A172 (cell line): ENCODE results near the gene SLC5A12. TPM values are rescaled to one million over a fixed set of nuclear protein-coding genes. Genes with fewer than 3 reads are reported as not detected.

Source experiments
- DNase-seq: peaks from one replicate; pipeline ENCODE4 v3.0.0-alpha.2; 2015; ENCODE audit warnings: low spot score
- total RNA-seq: library from RNA; depleted of rRNA; stranded (reverse); fragments of >200 nt; shearing (Covaris generic); gene quantifications from 2 replicates; pipeline ENCODE4 v1.2.3, GENCODE V29; 2014

SLC5A12 gene
- total RNA-seq, 1 experiment from 2014 or later: 1.1 TPM

DNA sequence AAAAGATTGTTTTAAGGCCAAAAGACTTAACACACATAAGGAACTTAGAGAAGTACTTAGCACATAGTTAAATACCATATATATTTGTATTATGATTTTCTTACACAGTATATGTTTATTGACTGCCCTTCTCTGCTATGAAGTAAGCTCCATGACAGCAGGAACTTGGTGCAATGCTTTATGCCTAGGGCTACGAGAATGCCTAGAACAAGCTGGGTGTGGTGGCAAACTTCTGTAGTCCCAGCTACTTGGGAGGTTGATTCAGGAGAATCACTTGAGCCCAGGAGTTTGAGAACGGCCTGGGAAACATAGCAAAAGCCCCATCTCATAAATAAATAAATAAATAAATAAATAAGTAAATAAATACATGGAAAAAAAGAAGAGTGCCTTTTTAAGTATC, 1.9 kb downstream of the SLC5A12 start:
- DNase-seq: no peak

GRCh38 chr11:26719289-26719973, 2.4 kb downstream of the SLC5A12 start:
- no peak for DNase-seq

DNA sequence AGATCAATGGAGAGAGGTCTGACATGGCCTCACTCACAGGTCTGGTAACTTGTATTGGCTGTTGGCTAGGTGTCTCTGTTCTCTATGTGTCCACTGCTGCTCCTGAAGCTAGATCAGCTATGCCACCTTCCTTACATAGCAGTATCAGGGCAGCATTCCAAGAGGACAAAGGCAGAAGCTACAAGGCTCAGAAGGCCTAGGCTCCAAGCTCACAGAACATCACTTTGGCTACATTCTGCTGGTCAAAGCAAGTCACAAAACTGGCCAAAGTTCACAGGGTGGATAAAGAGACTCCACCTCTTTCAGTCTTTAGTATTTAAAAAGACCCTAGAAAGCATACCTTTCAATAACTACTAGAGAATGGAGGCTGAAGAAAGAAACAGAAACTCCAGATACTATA, 4.1 kb downstream of the SLC5A12 start:
- DNase-seq: no peak

DNA sequence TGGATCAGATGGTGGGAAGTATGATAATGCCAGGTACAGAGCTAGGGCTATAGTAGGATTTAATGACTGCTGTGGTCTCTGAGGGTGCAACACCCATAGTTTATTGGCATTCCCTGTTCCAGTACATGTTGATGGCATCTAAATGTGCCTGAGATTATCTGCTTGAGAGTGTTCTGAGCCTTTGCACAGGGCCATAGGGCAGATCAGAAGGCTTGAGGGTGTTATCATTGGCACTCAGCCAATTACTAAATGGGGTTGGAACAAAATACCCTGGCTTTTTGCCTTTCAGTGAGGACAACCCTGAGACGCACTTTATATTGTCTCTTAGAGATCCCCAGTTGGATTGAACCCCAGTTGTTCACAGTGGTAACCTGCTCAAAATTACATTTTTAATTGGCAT, 6.7 kb downstream of the SLC5A12 start:
- no peak for DNase-seq

DNA sequence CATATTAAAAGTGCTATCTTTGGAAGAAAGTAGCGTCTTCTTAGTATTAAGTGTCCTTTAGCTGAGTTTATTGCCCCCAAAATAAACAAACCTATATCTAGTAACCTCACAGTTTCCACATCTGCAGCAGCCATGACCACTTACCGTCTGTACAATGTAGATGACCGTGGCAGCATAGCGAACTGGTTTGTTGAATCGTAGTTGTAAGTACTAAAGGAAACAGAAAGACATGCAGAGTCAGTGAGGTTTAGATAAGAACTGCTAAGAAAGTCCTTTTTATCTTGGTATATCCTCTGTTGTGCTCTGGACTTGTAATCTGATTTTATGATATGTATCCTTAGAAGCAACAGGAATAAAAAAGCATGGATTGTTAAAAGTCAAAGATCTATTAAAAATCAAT, 9.4 kb downstream of the SLC5A12 start:
- no peak for DNase-seq

DNA sequence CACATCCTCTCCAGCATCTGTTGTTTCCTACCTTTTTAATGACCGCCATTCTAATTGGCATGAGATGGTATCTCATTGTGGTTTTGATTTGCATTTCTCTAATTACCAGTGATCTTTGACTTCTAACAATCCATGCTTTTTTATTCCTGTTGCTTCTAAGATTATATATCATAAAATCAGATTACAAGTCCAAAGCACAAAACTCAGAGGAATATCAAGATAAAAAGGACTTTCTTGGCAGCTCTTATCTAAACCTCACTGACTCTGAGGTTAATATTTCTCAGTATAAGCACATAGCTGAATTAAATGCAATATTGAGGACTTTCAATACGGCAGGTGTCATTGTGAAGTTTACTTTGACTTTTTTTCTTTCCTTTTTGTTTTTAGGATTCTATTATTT, 11.4 kb downstream of the SLC5A12 start:
- DNase-seq: no peak

- DNase-seq: no peak
These were observed 13.0 kb downstream of the SLC5A12 start for GRCh38 chr11:26708736-26709456.

DNA sequence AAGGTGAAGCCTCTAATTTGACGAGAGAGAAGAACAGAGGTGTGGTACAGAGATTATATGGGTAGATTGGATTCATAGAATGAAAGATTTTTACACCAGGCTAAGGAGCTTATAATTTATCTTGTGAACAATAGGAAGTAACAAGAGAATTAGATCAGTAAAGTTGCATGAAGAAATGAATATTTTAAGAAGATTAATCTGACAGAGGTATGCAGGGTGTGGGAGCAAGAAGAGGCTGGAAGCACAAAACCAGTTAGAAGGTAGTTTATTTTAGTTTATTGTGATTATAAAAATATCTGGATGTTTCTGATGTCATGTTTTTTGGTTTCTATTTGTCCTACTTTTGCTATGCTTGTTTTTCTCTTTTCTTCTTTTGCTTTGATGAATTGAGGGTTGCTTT, 15.7 kb downstream of the SLC5A12 start:
- DNase-seq: no peak

DNA sequence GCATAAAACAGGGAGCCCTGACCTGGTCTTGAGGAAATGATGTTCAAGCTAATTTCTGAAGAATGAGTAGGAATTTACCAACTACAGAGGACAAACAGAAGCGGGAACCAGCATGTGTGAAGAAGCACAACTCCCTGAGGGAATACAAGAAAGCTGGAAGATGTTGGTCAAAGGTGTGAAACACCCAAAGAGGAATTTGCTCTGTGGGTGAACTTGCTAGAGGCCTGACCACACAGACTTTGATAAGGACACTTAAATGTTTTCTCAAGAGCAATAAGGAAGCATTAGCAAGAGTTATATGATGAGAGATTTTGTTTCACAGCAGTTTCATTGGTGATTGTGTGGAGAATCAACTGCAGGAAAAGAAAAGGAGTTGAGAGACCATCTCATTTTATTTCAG, 17.6 kb downstream of the SLC5A12 start:
- peak; percentile 16 for DNase-seq

DNA sequence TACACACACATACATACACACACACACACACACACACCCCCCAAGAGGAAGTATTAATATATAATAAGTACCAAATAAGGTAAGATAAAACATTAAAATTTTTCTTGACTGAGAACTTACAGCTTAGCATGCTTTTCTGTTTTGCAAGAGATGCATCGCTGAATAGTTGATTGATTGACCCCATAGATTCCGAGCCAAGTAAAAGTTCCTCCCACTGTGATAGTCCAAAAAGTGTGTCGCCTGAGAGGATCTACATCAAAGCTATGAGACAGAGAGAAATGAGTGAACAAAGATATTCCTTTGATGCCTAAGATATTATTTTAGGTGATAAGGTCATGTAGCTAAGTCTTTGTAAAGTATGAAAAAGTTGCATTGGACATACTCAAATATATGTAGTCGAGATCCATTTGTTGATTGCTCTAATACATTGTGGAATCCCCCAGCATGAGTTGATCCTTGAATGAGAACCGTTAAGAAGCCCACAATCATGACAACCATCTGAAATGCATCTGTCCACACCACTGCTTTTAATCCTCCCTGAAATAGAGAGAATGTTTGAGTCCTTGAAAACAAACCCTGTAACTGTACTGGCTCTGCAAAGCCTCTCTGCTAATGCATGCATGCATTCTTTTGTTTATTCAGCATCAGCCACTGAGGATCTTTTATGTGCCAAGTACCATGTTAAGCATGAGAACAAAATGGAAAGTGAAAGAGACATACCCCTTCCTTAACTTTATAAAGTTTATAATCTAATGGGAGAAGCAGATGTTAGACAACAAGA, 18.3 kb downstream of the SLC5A12 start:
- DNase-seq: no peak

- no peak for DNase-seq
These were observed 19.5 kb downstream of the SLC5A12 start for GRCh38 chr11:26702406-26702805.

DNA sequence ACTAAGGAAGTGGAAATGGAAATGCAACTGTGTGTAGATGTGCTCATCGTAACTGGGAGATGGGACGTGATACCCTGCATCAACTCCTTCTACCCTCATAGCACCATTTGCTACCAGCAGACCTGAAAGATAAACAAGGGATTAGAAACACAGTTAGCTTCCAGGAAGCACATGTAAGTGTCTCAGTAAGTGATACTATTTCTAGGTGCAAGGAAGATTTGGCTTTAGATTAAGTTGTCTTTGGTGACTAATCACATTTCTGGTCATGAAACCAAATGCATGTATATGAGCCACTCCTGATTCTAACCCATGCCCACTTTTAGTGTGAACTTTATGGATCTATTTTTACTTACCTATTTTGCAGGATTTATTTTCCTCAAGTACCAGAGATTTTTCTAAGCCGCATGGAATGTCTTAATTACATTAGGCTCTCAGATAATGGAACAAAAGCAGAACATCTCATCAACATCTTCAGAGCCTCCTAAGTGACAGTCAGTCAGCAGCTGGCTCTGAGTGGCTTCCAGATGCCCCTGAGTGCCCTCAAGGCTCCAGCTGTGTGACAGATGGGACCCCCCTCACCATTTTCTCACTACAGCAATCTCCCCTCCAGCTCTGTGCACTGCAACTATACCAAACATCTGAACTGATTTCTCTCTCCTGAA, 21.2 kb downstream of the SLC5A12 start:
- no peak for DNase-seq

DNA sequence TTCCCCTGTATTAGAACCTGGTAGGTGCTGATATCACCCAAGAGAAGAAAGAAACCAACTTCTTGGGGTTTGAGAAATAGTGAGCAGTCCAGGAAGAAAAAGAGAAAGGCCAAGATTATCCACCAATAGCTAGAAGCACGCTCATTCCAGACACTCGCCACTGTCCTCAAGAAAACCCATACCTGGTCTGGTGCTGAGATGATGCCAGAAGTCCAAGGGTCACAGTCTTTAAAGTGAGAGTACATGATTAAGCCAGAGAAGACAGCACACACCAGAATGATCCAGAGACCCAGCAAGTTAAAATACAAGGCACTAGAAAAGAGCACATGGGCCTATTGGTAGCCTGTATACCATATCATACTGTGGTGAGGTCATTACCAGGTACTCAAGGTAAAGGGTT, 23.6 kb downstream of the SLC5A12 start:
- no peak for DNase-seq

DNA sequence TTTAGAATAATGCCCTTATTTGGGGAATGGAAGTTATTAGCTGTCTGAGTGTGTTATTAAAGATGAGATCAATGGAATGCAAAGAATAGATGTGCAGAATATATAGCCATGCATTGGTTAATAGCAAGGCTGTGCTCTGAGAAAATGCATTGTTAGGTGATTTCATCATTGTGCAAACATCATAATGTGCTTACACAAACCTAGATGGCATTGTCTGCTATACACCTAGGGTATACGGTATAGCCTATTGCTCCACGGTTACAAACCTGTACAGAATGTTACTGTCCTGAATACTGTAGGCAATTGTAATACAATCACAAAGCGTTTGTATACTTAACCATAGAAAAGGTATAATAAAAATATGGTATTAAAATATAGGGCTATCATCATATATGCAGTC, 25.5 kb downstream of the SLC5A12 start:
- DNase-seq: no peak

GRCh38 chr11:26688701-26689100, 33.2 kb downstream of the SLC5A12 start:
- DNase-seq: no peak

- no peak for DNase-seq
These were observed 34.5 kb downstream of the SLC5A12 start for GRCh38 chr11:26687351-26687750.

DNA sequence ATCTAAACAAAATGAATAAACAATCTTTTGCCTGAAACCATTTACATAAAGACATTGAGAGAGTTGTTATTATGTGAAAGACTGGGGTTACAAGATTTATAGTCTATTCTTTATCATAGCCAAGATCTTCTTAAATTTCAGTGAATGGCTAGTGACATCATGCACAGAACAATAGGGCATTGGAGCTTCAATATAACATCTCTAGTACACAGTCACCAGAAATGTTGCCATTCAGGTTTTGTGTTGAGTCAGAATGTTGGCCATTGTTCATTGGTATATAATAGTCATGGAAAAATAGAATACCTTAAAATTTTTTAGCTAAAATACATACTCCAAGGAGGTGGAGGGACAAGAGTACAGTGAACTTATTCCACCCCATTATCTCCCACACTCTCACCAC, 44.3 kb downstream of the SLC5A12 start:
- DNase-seq: no peak

- DNase-seq: no peak
These were observed 45.2 kb downstream of the SLC5A12 start for GRCh38 chr11:26676641-26677040.

- no peak for DNase-seq
These were observed 46.5 kb downstream of the SLC5A12 start for GRCh38 chr11:26675233-26675928.

- no peak for DNase-seq
These were observed 55.9 kb downstream of the SLC5A12 start for GRCh38 chr11:26665946-26666345.

GRCh38 chr11:26665036-26665435, 56.8 kb downstream of the SLC5A12 start:
- no peak for DNase-seq

- DNase-seq: no peak
These were observed 58.9 kb downstream of the SLC5A12 start for GRCh38 chr11:26662916-26663315.
